ENCODE results near the gene TMEM225.

Gene TMEM225

GRCh38 chr11:123852321-123852720 lies 33.1 kb downstream of the TMEM225 start:
- Histone ChIP-seq H3K27ac (no peak overlapping the region), H3K4me3 (no peak overlapping the region)
- no peak for DNase-seq (ENCODE audit: low spot score)
- no peak for TF ChIP-seq CTCF (IDR thresholded peaks at IDR 0.05)

- no peak overlapping the region for H3K27ac ChIP-seq
- TF ChIP-seq CTCF (IDR thresholded peaks at IDR 0.05): no peak
- no peak overlapping the region for H3K4me3 ChIP-seq
- no peak for DNase-seq (ENCODE audit: low spot score)
Observed at GRCh38 chr11:123851110-123851509, 34.4 kb downstream of the TMEM225 start.

- Histone ChIP-seq H3K4me3 (no peak overlapping the region), H3K27ac (no peak overlapping the region)
- no peak for DNase-seq (ENCODE audit: low spot score)
- TF ChIP-seq CTCF (IDR thresholded peaks at IDR 0.05): no peak
Observed at GRCh38 chr11:123841174-123841573, 44.3 kb downstream of the TMEM225 start.

- no peak for TF ChIP-seq CTCF (IDR thresholded peaks at IDR 0.05)
- H3K27ac ChIP-seq: no peak overlapping the region
- no peak for DNase-seq (ENCODE audit: low spot score)
- H3K4me3 ChIP-seq: no peak overlapping the region
Observed at GRCh38 chr11:123839131-123839530, 46.3 kb downstream of the TMEM225 start.

GRCh38 chr11:123838659-123839058 lies 46.8 kb downstream of the TMEM225 start:
- Histone ChIP-seq H3K27ac (no peak overlapping the region), H3K4me3 (no peak overlapping the region)
- TF ChIP-seq CTCF (IDR thresholded peaks at IDR 0.05): no peak
- no peak for DNase-seq (ENCODE audit: low spot score)

- no peak for DNase-seq (ENCODE audit: low spot score)
- Histone ChIP-seq H3K27ac (no peak overlapping the region), H3K4me3 (no peak overlapping the region)
- TF ChIP-seq CTCF (IDR thresholded peaks at IDR 0.05): no peak
Observed at GRCh38 chr11:123838199-123838598, 47.3 kb downstream of the TMEM225 start.

- Histone ChIP-seq H3K4me3 (no peak overlapping the region), H3K27ac (no peak overlapping the region)
- TF ChIP-seq CTCF (IDR thresholded peaks at IDR 0.05): no peak
- no peak for DNase-seq (ENCODE audit: low spot score)
Observed at GRCh38 chr11:123833095-123833494, 52.4 kb downstream of the TMEM225 start.

Measured in coronary artery (tissue), 2 donors.